Measurements from ENCODE around the gene ZMAT5. TPM values are rescaled to one million over a fixed set of nuclear protein-coding genes. Genes with fewer than 3 reads are reported as not detected.

ZMAT5 gene
- total and polyA plus RNA-seq, 2 of the 13 experiments (the other 11 are each of a cell fraction or from before 2014, with no cell fraction given), result 20.7 to 27.8 TPM

DNA sequence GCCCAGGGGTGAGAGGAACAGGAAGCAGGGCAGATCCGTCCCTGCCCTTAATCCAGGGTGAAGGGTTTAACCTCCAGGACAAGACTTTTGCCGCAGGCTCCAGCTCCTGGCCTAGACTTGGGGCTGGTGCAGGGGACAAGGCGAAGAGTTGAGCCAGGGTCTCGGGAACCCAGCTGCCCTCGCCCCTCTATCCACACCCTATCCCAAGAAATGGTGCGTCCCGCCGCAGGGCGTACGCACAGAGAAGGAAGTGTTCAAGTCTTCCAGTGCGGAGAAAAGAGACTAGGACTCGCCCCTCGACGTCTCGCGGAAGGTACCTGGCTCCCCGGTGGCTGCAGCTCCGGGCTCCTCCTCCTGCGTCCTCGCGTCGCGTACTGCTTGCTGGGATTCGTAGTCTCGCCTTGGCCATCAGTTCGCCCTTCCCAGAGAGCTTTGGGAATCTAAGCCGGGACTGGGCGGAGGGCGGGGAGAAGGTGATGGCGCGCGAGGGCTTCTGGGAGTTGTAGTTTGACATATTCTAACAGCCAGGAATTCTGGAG lies at the start of gene ZMAT5 (continued):
- TF ChIP-seq YEATS2 (CRISPR knock-in tag; IDR thresholded peaks at IDR 0.05; ENCODE audit: borderline replicate concordance) (0 out of 2 replicates have a peak, but pooled peaks have one; percentile 48), GABPB1 (CRISPR knock-in tag; IDR thresholded peaks at IDR 0.05) (peak; percentile 82), NFE2L2 (IDR thresholded peaks at IDR 0.05; ENCODE audit: low read length) (no peak), NCOA1 (CRISPR knock-in tag; IDR thresholded peaks at IDR 0.05) (no peak), ZNF607 (CRISPR knock-in tag; IDR thresholded peaks at IDR 0.05; ENCODE audit: borderline replicate concordance) (peak; percentile 40; the same call in 1 of the 2 replicates), ZNF562 (CRISPR knock-in tag; IDR thresholded peaks at IDR 0.05; ENCODE audit: borderline replicate concordance) (no peak), PHF8 (CRISPR knock-in tag; IDR thresholded peaks at IDR 0.05) (peak; percentile 63), ERF (CRISPR knock-in tag; IDR thresholded peaks at IDR 0.05) (peak; percentile 77), NR2F1 (CRISPR knock-in tag; IDR thresholded peaks at IDR 0.05) (no peak), POLR2AphosphoS2 (IDR thresholded peaks at IDR 0.05; ENCODE audit: low read depth, low read length) (no peak), ARHGAP35 (CRISPR knock-in tag; IDR thresholded peaks at IDR 0.05; ENCODE audit: borderline replicate concordance) (0 out of 2 replicates have a peak, but pooled peaks have one; percentile 43), KLF16 (CRISPR knock-in tag; IDR thresholded peaks at IDR 0.05) (peak in 1 of 2 experiments; percentile 62; a peak in 2 of 4 replicates), SP4 (CRISPR knock-in tag; IDR thresholded peaks at IDR 0.05) (peak; percentile 60; the same call in 1 of the 2 replicates)
- TF ChIP-seq, protein P1, sequence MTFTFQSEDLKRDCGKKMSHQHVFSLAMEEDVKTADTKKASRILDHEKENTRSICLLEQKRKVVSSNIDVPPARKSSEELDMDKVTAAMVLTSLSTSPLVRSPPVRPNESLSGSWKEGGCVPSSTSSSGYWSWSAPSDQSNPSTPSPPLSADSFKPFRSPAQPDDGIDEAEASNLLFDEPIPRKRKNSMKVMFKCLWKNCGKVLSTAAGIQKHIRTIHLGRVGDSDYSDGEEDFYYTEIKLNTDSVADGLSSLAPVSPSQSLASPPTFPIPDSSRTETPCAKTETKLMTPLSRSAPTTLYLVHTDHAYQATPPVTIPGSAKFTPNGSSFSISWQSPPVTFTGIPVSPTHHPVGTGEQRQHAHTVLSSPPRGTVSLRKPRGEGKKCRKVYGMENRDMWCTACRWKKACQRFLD (CRISPR knock-in tag; IDR thresholded peaks at IDR 0.05; ENCODE audit: borderline replicate concordance), result no peak
- TF ChIP-seq, protein P2, sequence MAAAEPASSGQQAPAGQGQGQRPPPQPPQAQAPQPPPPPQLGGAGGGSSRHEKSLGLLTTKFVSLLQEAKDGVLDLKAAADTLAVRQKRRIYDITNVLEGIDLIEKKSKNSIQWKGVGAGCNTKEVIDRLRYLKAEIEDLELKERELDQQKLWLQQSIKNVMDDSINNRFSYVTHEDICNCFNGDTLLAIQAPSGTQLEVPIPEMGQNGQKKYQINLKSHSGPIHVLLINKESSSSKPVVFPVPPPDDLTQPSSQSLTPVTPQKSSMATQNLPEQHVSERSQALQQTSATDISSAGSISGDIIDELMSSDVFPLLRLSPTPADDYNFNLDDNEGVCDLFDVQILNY (CRISPR knock-in tag; conservative IDR thresholded peaks at IDR 0.05), result no peak
- TF ChIP-seq, protein P3, sequence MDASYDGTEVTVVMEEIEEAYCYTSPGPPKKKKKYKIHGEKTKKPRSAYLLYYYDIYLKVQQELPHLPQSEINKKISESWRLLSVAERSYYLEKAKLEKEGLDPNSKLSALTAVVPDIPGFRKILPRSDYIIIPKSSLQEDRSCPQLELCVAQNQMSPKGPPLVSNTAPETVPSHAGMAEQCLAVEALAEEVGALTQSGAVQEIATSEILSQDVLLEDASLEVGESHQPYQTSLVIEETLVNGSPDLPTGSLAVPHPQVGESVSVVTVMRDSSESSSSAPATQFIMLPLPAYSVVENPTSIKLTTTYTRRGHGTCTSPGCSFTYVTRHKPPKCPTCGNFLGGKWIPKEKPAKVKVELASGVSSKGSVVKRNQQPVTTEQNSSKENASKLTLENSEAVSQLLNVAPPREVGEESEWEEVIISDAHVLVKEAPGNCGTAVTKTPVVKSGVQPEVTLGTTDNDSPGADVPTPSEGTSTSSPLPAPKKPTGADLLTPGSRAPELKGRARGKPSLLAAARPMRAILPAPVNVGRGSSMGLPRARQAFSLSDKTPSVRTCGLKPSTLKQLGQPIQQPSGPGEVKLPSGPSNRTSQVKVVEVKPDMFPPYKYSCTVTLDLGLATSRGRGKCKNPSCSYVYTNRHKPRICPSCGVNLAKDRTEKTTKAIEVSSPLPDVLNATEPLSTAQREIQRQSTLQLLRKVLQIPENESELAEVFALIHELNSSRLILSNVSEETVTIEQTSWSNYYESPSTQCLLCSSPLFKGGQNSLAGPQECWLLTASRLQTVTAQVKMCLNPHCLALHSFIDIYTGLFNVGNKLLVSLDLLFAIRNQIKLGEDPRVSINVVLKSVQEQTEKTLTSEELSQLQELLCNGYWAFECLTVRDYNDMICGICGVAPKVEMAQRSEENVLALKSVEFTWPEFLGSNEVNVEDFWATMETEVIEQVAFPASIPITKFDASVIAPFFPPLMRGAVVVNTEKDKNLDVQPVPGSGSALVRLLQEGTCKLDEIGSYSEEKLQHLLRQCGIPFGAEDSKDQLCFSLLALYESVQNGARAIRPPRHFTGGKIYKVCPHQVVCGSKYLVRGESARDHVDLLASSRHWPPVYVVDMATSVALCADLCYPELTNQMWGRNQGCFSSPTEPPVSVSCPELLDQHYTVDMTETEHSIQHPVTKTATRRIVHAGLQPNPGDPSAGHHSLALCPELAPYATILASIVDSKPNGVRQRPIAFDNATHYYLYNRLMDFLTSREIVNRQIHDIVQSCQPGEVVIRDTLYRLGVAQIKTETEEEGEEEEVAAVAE (CRISPR knock-in tag; IDR thresholded peaks at IDR 0.05; ENCODE audit: borderline replicate concordance), result peak; percentile 15; the same call in 1 of the 2 replicates
- TF ChIP-seq, protein P4, sequence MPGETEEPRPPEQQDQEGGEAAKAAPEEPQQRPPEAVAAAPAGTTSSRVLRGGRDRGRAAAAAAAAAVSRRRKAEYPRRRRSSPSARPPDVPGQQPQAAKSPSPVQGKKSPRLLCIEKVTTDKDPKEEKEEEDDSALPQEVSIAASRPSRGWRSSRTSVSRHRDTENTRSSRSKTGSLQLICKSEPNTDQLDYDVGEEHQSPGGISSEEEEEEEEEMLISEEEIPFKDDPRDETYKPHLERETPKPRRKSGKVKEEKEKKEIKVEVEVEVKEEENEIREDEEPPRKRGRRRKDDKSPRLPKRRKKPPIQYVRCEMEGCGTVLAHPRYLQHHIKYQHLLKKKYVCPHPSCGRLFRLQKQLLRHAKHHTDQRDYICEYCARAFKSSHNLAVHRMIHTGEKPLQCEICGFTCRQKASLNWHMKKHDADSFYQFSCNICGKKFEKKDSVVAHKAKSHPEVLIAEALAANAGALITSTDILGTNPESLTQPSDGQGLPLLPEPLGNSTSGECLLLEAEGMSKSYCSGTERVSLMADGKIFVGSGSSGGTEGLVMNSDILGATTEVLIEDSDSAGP (CRISPR knock-in tag; IDR thresholded peaks at IDR 0.05; ENCODE audit: borderline replicate concordance), result peak; percentile 87
- TF ChIP-seq, protein P5, sequence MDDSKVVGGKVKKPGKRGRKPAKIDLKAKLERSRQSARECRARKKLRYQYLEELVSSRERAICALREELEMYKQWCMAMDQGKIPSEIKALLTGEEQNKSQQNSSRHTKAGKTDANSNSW (CRISPR knock-in tag; IDR thresholded peaks at IDR 0.05; ENCODE audit: borderline replicate concordance), result no peak
- TF ChIP-seq, protein P6, sequence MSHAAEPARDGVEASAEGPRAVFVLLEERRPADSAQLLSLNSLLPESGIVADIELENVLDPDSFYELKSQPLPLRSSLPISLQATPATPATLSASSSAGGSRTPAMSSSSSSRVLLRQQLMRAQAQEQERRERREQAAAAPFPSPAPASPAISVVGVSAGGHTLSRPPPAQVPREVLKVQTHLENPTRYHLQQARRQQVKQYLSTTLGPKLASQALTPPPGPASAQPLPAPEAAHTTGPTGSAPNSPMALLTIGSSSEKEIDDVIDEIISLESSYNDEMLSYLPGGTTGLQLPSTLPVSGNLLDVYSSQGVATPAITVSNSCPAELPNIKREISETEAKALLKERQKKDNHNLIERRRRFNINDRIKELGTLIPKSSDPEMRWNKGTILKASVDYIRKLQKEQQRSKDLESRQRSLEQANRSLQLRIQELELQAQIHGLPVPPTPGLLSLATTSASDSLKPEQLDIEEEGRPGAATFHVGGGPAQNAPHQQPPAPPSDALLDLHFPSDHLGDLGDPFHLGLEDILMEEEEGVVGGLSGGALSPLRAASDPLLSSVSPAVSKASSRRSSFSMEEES (CRISPR knock-in tag; IDR thresholded peaks at IDR 0.05), result no peak; the same call in none of the 2 replicates
